DOHH2 (cell line): ENCODE results near the gene ADPRS.

Experiments
- H3F3A ChIP-seq: fragments of 200-600 bp; sonication (generic), shearing (Covaris generic); 2 replicates; pipeline ENCODE4 v1.6.0; 2016; ENCODE audit warnings: antibody characterized with exemption, mild to moderate bottlenecking; ENCODE audit not compliant: control insufficient read depth, insufficient read depth
- H3K27ac ChIP-seq: fragments of 200-600 bp; sonication (generic); 2 replicates; pipeline ENCODE4 v1.5.1; 2014; ENCODE audit warnings: low read depth, mild to moderate bottlenecking, low read length, moderate library complexity
- H3K27me3 ChIP-seq: fragments of 200-600 bp; sonication (generic); 2 replicates; pipeline ENCODE4 v1.6.1; 2014; ENCODE audit warnings: mild to moderate bottlenecking, low read length, mixed read lengths; ENCODE audit not compliant: control insufficient read depth
- H3K36me3 ChIP-seq: fragments of 200-600 bp; sonication (generic); 2 replicates; pipeline ENCODE4 v1.6.1; 2014; ENCODE audit warnings: mild to moderate bottlenecking, low read length, moderate library complexity, mixed read lengths; ENCODE audit not compliant: control insufficient read depth
- H3K4me1 ChIP-seq: fragments of 200-600 bp; sonication (generic); 2 replicates; pipeline ENCODE4 v1.6.1; 2014; ENCODE audit warnings: mild to moderate bottlenecking, low read length, mixed read lengths; ENCODE audit not compliant: control insufficient read depth
- H3K4me2 ChIP-seq: fragments of 200-600 bp; sonication (generic); 2 replicates; pipeline ENCODE4 v1.6.0; 2014; ENCODE audit warnings: mild to moderate bottlenecking, low read length, moderate library complexity
- H3K4me3 ChIP-seq: fragments of 200-600 bp; sonication (generic); 2 replicates; pipeline ENCODE4 v1.5.1; 2014; ENCODE audit warnings: mild to moderate bottlenecking, low read length, mixed read lengths
- H3K79me2 ChIP-seq: fragments of 200-600 bp; sonication (generic); 2 replicates; pipeline ENCODE4 v1.6.1; 2014; ENCODE audit warnings: mild to moderate bottlenecking, low read length, mixed read lengths; ENCODE audit not compliant: control insufficient read depth
- H3K9me2 ChIP-seq: fragments of 200-600 bp; sonication (generic); replicated peaks from 2 replicates; pipeline ENCODE4 v1.6.1; 2014; ENCODE audit warnings: mild to moderate bottlenecking, low read length, mixed read lengths; ENCODE audit not compliant: control insufficient read depth
- H3K9me3 ChIP-seq: fragments of 200-600 bp; sonication (generic); 2 replicates; pipeline ENCODE4 v1.6.1; 2014; ENCODE audit warnings: antibody characterized with exemption, low read length, mixed read lengths; ENCODE audit not compliant: control insufficient read depth, insufficient read depth
- H4K20me1 ChIP-seq: fragments of 200-600 bp; sonication (generic); 2 replicates; pipeline ENCODE4 v1.6.0; 2014; ENCODE audit warnings: low read depth, mild to moderate bottlenecking, antibody characterized with exemption, low read length, moderate library complexity; ENCODE audit not compliant: control insufficient read depth, insufficient read depth
- EZH2phosphoT487 ChIP-seq: fragments of 200-600 bp; sonication (generic); IDR thresholded peaks from 2 replicates; pipeline ENCODE4 v1.6.1; 2017; ENCODE audit warnings: borderline replicate concordance, mild to moderate bottlenecking, antibody characterized with exemption, low read length, moderate library complexity, mixed read lengths
- TF ChIP-seq, protein P1 (sequence below): fragments of 200-600 bp; sonication (generic); IDR thresholded peaks from one replicate; pipeline ENCODE4 v1.5.1; 2014; ENCODE audit warnings: antibody characterized with exemption, mild to moderate bottlenecking, low read depth, low read length; ENCODE audit not compliant: poor library complexity, severe bottlenecking

ADPRS gene

DNA sequence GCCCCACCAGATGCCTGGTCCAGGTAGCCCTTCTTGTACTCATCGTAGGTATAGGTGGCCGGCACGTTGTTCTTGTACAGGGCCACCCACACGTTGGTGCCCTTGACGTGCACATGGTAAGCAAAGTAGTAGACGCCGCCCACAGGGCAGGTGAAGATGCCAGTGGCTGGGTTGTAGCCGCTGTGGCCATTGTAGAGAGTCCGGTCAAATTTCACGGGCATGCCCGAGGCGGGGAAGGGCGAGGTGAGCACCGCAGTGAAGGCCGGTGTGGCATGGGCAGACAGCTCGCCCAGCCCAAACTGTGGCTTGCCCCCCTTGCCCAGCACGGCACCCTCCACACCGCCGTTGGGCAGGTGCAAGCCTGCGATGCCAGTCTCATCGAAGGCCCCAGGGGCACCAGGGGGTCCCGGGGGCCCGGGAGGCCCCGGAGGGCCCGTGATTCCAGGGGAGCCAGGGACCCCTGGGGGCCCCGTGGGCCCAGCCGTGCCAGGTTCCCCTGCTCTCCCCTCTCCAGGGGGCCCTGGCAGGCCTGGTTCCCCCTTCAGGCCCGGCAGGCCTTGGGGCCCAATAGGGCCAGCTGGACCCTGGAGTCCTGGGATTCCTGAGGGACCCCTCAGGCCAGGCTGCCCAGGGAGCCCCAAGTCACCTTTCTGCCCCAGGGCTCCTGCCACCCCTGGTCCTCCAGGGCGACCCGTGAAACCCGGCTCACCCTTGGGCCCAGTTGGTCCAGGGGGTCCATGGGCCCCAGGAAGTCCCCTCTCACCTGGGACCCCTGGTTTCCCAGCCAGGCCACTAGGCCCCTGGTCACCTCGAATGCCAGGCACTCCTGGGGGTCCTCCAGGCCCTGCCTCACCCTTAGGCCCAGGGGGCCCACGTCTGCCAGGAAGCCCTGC lies 9.2 kb downstream of the ADPRS start:
- H3K4me1 ChIP-seq, result peaks cover 4% of the 10 kb centered on the region
- H3F3A ChIP-seq, result peaks cover 11% of the 10 kb centered on the region
- peaks cover 35% of the 10 kb centered on the region for H3K36me3 ChIP-seq
- H3K27ac ChIP-seq, result no peak overlapping the region
- no peak overlapping the region for H3K4me2 ChIP-seq
- no peaks in the 10 kb centered on the region for H3K9me3 ChIP-seq
- H3K27me3 ChIP-seq, result no peaks in the 10 kb centered on the region
- TF ChIP-seq, protein P1, sequence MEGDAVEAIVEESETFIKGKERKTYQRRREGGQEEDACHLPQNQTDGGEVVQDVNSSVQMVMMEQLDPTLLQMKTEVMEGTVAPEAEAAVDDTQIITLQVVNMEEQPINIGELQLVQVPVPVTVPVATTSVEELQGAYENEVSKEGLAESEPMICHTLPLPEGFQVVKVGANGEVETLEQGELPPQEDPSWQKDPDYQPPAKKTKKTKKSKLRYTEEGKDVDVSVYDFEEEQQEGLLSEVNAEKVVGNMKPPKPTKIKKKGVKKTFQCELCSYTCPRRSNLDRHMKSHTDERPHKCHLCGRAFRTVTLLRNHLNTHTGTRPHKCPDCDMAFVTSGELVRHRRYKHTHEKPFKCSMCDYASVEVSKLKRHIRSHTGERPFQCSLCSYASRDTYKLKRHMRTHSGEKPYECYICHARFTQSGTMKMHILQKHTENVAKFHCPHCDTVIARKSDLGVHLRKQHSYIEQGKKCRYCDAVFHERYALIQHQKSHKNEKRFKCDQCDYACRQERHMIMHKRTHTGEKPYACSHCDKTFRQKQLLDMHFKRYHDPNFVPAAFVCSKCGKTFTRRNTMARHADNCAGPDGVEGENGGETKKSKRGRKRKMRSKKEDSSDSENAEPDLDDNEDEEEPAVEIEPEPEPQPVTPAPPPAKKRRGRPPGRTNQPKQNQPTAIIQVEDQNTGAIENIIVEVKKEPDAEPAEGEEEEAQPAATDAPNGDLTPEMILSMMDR, result no peak
- TF ChIP-seq EZH2phosphoT487, result no peak
- H3K9me2 ChIP-seq, result no peaks in the 10 kb centered on the region
- H3K4me3 ChIP-seq, result no peak overlapping the region
- H4K20me1 ChIP-seq, result no peaks in the 10 kb centered on the region
- no peaks in the 10 kb centered on the region for H3K79me2 ChIP-seq

GRCh38 chr1:36098650-36099365 lies 10.1 kb downstream of the ADPRS start:
- Histone ChIP-seq H3K27ac (no peak overlapping the region), H3K4me2 (no peak overlapping the region)

DNA sequence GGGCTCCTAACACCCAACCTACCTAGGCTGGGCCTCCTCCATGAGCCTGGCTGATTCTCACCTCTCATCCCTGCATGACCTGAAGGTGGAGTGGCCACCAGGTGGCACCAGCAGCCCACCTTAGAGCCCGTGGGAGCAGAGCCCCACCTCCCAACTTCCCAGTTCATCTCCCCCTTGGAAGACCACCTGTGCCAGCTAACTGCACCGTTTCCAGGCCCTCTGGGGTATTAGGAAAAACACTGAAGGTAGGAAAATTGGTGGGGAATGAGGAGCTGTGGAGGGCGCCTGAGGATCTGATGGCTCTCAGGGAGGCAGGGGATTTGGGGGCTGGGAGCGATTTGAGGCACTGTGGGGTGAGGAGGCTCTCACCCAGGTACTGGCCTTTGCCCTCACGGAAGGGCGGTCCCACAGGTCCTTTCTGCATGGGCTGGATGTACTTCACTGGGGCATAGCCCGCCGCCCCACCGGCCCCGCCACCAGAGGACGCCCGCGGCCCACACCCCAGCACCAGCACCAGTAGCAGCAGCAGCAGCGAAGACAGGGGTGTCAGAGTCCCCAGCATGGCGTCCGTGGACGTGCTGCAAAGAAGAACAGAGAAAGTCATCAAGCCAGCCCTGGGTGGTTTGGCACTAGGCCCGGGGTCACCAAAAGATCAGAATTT lies 11.1 kb downstream of the ADPRS start:
- H3K4me2 ChIP-seq, result peak overlapping the region; percentile 42
- no peaks in the 10 kb centered on the region for H3K9me2 ChIP-seq
- H3K9me3 ChIP-seq, result no peaks in the 10 kb centered on the region
- no peaks in the 10 kb centered on the region for H4K20me1 ChIP-seq
- no peak for TF ChIP-seq EZH2phosphoT487
- TF ChIP-seq, protein P1, result peak; percentile 89
- H3K27me3 ChIP-seq, result no peaks in the 10 kb centered on the region
- H3K4me3 ChIP-seq, result no peak overlapping the region
- no peak overlapping the region for H3K27ac ChIP-seq
- peaks cover 4% of the 10 kb centered on the region for H3K4me1 ChIP-seq
- H3K79me2 ChIP-seq, result no peaks in the 10 kb centered on the region
- H3K36me3 ChIP-seq, result peaks cover 16% of the 10 kb centered on the region
- H3F3A ChIP-seq, result peaks cover 11% of the 10 kb centered on the region

More at GRCh38 chr1:36098650-36099365, 10.1 kb downstream of the ADPRS start:
- Histone ChIP-seq H3K9me2 (no peaks in the 10 kb centered on the region), H3K79me2 (no peaks in the 10 kb centered on the region), H3K4me3 (no peak overlapping the region), H3F3A (peaks cover 11% of the 10 kb centered on the region), H3K27me3 (no peaks in the 10 kb centered on the region), H3K4me1 (peaks cover 4% of the 10 kb centered on the region), H4K20me1 (no peaks in the 10 kb centered on the region), H3K9me3 (no peaks in the 10 kb centered on the region), H3K36me3 (peaks cover 26% of the 10 kb centered on the region)
- TF ChIP-seq, protein P1, result no peak
